Neuronal stem cell (in vitro differentiated cells): ENCODE measurements around the gene BBS1.
A peak's percentile ranks its signal among the peaks of the same experiment; 100 is the strongest.

Source experiments
- DNase-seq: peaks from one replicate; pipeline ENCODE4 v3.0.0-alpha.2; 2013; ENCODE audit warnings: low spot score
- H2AFZ ChIP-seq: one replicate; pipeline ENCODE4 v1.6.1; 2013; ENCODE audit warnings: mild to moderate bottlenecking, low read length, inconsistent platforms
- H2AK5ac ChIP-seq: 2 replicates; pipeline ENCODE4 v1.6.1; 2013; ENCODE audit warnings: low read depth, mild to moderate bottlenecking, inconsistent platforms, low read length, moderate library complexity, mixed read lengths
- H2BK120ac ChIP-seq: 2 replicates; pipeline ENCODE4 v1.6.1; 2013; ENCODE audit warnings: low read depth, mild to moderate bottlenecking, inconsistent platforms, low read length, moderate library complexity, mixed read lengths
- H2BK12ac ChIP-seq: one replicate; pipeline ENCODE4 v1.6.1; 2013; ENCODE audit warnings: low read length, inconsistent platforms
- H2BK15ac ChIP-seq: 2 replicates; pipeline ENCODE4 v1.6.1; 2013; ENCODE audit warnings: mild to moderate bottlenecking, low read length, inconsistent platforms, mixed read lengths
- H2BK5ac ChIP-seq: one replicate; pipeline ENCODE4 v1.6.1; 2013; ENCODE audit warnings: inconsistent platforms, mild to moderate bottlenecking, low read length, moderate library complexity
- H3K14ac ChIP-seq: one replicate; pipeline ENCODE4 v1.6.1; 2013; ENCODE audit warnings: low read length, inconsistent platforms
- H3K18ac ChIP-seq: 2 replicates; pipeline ENCODE4 v1.6.1; 2013; ENCODE audit warnings: low read length, inconsistent platforms
- H3K23ac ChIP-seq: 2 replicates; pipeline ENCODE4 v1.6.1; 2013; ENCODE audit warnings: low read depth, mild to moderate bottlenecking, mixed read lengths, low read length, inconsistent platforms; ENCODE audit not compliant: poor library complexity
- H3K27ac ChIP-seq: replicated peaks from 3 replicates; pipeline ENCODE4 v1.5.1; 2013; ENCODE audit warnings: low read length, inconsistent platforms
- H3K27me3 ChIP-seq, 3 experiments: 2 replicates each; pipeline ENCODE4 v1.6.1; 2013; ENCODE audit warnings: low read length in 3 of 3, mild to moderate bottlenecking in 2 of 3, inconsistent platforms in 1 of 3, low read depth in 1 of 3, mixed read lengths in 1 of 3, moderate library complexity in 1 of 3; ENCODE audit not compliant: control insufficient read depth in 3 of 3, insufficient read depth in 3 of 3
- H3K36me3 ChIP-seq, 2 donors: replicated peaks in 1 of 2; 2 replicates each; pipeline ENCODE4 v1.6.1; 2013; ENCODE audit warnings: low read length in 2 of 2; ENCODE audit not compliant: control insufficient read depth in 2 of 2, insufficient read depth in 2 of 2
- H3K4ac ChIP-seq: 2 replicates; pipeline ENCODE4 v1.6.1; 2013; ENCODE audit warnings: inconsistent platforms, mild to moderate bottlenecking, low read length, moderate library complexity
- H3K4me1 ChIP-seq, 2 donors: 1 replicate in 1 of 2; 2 replicates in 1 of 2; pipeline ENCODE4 v1.6.1; 2013; ENCODE audit warnings: low read length in 2 of 2, low read depth in 1 of 2; ENCODE audit not compliant: control insufficient read depth in 2 of 2, insufficient read depth in 1 of 2
- H3K4me2 ChIP-seq: one replicate; pipeline ENCODE4 v1.6.1; 2013; ENCODE audit warnings: mild to moderate bottlenecking, low read length, inconsistent platforms; ENCODE audit not compliant: insufficient read depth, poor library complexity, severe bottlenecking
- H3K4me3 ChIP-seq, 2 donors: 2 replicates each; pipeline ENCODE4 v1.5.1; 2013; ENCODE audit warnings: low read length in 2 of 2, mild to moderate bottlenecking in 2 of 2, inconsistent platforms in 1 of 2, moderate library complexity in 1 of 2
- H3K79me1 ChIP-seq: one replicate; pipeline ENCODE4 v1.6.1; 2013; ENCODE audit warnings: low read depth, mild to moderate bottlenecking, inconsistent platforms, low read length, moderate library complexity
- H3K9ac ChIP-seq: one replicate; pipeline ENCODE4 v1.6.1; 2013; ENCODE audit warnings: mild to moderate bottlenecking, low read depth, low read length, inconsistent platforms; ENCODE audit not compliant: poor library complexity
- H3K9me3 ChIP-seq, 2 donors: replicated peaks in 1 of 2; 2 replicates each; pipeline versions ENCODE3 to v1.6.1; 2013; ENCODE audit warnings: low read length in 2 of 2, mild to moderate bottlenecking in 2 of 2, inconsistent platforms in 1 of 2, low read depth in 1 of 2, mixed read lengths in 1 of 2, moderate library complexity in 1 of 2; ENCODE audit not compliant: control insufficient read depth in 2 of 2, insufficient read depth in 1 of 2
- H4K8ac ChIP-seq: one replicate; pipeline ENCODE4 v1.6.1; 2013; ENCODE audit warnings: low read depth, mild to moderate bottlenecking, inconsistent platforms, low read length, moderate library complexity
- H4K91ac ChIP-seq: one replicate; pipeline ENCODE4 v1.6.1; 2013; ENCODE audit warnings: low read length, low read depth, mild to moderate bottlenecking, inconsistent platforms; ENCODE audit not compliant: poor library complexity
- WGBS, 2 donors: extraction: QIAGEN DNeasy Blood & Tissue Kit; methylation state at CpG; one replicate each; pipeline ENCODE4 v1.1.7; 2013; ENCODE audit warnings: missing lambda C conversion rate in 2 of 2, mixed read lengths in 1 of 2; ENCODE audit not compliant: insufficient read length in 2 of 2, insufficient replicate concordance in 1 of 2; ENCODE audit errors: extremely low coverage in 2 of 2; 5-methylcytosine and 5-hydroxymethylcytosine counted together

Gene BBS1

DNA sequence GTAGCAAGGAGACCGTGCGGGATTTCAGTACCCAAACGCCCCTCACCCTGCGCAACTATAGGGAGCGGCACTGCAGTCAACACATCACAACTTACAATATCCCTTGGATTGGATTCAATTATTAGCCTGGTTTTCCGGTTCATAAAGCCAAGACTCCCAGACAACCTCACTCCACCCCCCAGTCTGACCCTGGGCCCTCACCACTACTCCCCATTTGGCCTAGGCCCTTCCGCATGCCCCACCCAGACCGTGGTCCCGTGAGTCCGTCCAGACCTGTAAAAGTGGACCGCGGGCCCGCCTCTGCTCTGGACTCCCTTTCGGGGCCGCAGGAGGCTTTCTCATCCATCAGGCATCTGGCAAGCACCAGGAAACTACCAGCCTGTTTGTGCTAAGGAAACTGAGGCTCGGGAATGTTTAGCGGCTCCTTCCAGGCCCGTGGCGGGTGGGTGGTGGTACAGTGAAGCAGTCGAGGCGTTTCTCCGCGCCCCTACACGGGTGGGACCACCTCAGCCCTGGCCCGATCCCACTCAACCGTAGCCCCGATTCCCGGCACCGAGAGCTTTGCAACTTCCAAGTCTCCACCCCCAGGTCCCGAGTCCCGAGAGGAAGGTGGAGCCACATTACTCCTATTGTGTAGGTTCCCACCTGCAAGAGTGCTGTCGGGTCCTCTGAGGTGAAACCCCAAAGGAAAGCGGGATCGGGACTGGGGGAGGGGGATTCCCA is 30.9 kb upstream of the BBS1 start:
- Histone ChIP-seq H3K23ac (peak overlapping the region; percentile 50), H3K9me3 (no peaks in the 10 kb centered on the region), H3K9ac (peak overlapping the region; percentile 91), H4K91ac (peak overlapping the region; percentile 7), H2BK15ac (no peak overlapping the region), H2AFZ (peak overlapping the region; percentile 90), H2BK120ac (no peak overlapping the region), H3K4me3 (peak overlapping the region; percentile 92), H3K27ac (peak overlapping the region; percentile 85), H2BK12ac (no peak overlapping the region), H3K4me1 (peaks cover 0 to 15% of the 10 kb centered on the region in 2 donors), H4K8ac (no peak overlapping the region), H2AK5ac (peak overlapping the region; percentile 95), H2BK5ac (peak overlapping the region; percentile 84), H3K18ac (peak overlapping the region; percentile 94), H3K4ac (peak overlapping the region; percentile 39), H3K36me3 (peaks cover 8 to 31% of the 10 kb centered on the region in 2 donors), H3K79me1 (peaks cover 4% of the 10 kb centered on the region), H3K4me2 (peak overlapping the region; percentile 81), H3K27me3 (no peaks in the 10 kb centered on the region), H3K14ac (no peak overlapping the region)
- no peak for DNase-seq
- no CpG with 5 or more reads among the region's 34 CpGs for whole genome bisulfite sequencing, 2 donors

DNA sequence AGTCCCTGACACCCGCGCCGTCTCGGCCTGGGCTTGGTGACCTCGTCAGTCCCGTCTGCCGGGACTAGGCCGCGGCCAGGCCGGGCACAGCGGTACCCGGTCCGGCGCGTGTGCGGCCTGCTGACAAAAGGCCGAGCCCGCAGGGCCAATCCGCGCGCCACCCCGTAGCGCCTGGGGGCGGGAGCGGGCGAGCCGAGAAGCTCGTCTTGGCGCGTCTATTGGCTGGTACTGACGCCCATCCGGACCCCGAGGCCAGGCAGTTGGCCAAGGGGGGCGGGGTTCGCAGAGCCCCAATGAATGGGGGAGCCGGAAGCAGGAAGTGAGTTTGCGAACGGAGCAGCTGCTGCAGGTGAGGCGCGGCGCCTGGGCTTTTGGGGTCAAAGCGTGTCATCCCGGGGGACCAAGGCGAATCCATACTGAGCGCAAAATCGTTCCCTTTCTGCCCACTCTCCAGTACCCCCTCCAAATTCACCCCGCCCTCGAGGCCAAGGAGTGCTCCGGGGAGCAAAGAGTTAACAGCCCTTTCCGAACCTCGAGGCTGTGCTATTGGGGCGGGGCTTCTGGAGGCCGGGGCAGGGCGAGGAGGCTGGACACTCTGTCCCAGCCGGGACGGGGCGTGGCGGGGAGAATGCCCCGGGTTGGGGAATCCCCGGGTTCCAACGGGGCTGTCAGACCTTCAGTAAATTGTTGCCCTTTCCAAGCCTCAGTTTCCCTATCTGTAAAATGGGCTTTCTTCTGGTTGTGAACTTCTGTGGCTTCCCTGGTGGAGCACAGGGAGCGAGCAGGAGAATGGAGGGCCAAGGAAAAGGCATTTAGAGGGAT is 30.1 kb upstream of the BBS1 start, which contains the start of gene DPP3:
Gene DPP3, plus strand, starts transcription at position 318 of the 822 bp plus-strand sequence. CDS start 1,767 bp downstream, outside the sequence.
- Histone ChIP-seq H2AFZ (peak within 1 kb of the TSS; percentile 90), H3K4me3 (peak within 1 kb of the TSS; percentile 92), H3K27me3 (no peaks in the 10 kb centered on the region), H3K18ac (peak within 1 kb of the TSS; percentile 94), H3K4ac (peak within 1 kb of the TSS; percentile 39), H3K4me1 (peaks cover 0 to 15% of the 10 kb centered on the region in 2 donors), H2AK5ac (peak within 1 kb of the TSS; percentile 95), H4K91ac (peak within 1 kb of the TSS; percentile 7), H2BK15ac (no peak within 1 kb of the TSS), H3K14ac (no peak within 1 kb of the TSS), H3K79me1 (peaks cover 4% of the 10 kb centered on the region), H3K4me2 (peak within 1 kb of the TSS; percentile 81), H3K9me3 (no peaks in the 10 kb centered on the region), H3K36me3 (peaks cover 7 to 26% of the 10 kb centered on the region in 2 donors), H3K27ac (peak within 1 kb of the TSS; percentile 85), H2BK120ac (no peak within 1 kb of the TSS), H3K9ac (peak within 1 kb of the TSS; percentile 91), H2BK5ac (peak within 1 kb of the TSS; percentile 84), H2BK12ac (no peak within 1 kb of the TSS), H3K23ac (peak within 1 kb of the TSS; percentile 50), H4K8ac (no peak within 1 kb of the TSS)
- peak; percentile 96 for DNase-seq
- WGBS, 2 donors: no CpG with 5 or more reads among the region's 62 CpGs

DNA sequence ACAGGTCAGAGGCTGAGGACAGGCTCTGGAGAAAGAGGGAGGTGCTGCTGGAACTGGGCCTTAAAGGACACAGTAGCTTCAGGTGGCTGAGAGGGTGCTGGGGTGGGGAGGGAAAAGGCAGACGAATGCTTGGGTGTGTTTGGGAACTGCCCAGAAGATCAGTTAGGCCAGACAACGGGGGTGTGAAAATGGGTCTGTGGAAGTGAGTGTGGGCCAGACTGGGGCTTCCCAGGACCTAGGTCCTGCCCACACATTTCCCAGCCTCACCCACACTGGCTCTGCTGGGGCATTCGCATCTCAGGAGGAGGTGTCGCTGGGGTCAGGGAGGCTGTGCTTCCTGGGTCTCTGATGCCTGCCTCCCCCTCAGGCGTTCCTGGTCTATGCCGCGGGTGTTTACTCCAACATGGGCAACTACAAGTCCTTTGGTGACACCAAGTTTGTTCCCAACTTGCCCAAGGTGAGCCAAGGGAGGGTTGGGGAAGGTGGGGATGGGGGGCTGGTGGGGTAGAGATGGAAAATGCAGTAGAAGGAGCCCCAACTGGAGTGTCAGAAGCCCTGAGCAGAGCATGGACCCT is 25.5 kb upstream of the BBS1 start:
- Histone ChIP-seq H3K9ac (no peak overlapping the region), H3K4me2 (no peak overlapping the region), H3K4me3 (no peak overlapping the region), H3K23ac (no peak overlapping the region), H3K18ac (no peak overlapping the region), H3K4me1 (no peaks in the 10 kb centered on the region), H2BK5ac (no peak overlapping the region), H4K8ac (no peak overlapping the region), H4K91ac (no peak overlapping the region), H3K36me3 (peaks cover 23 to 52% of the 10 kb centered on the region in 2 donors), H3K79me1 (peaks cover 6% of the 10 kb centered on the region), H2BK120ac (no peak overlapping the region), H3K27ac (no peak overlapping the region), H3K4ac (no peak overlapping the region), H3K14ac (no peak overlapping the region), H2AFZ (no peak overlapping the region), H2AK5ac (no peak overlapping the region), H2BK12ac (no peak overlapping the region), H3K27me3 (no peaks in the 10 kb centered on the region), H2BK15ac (no peak overlapping the region), H3K9me3 (no peaks in the 10 kb centered on the region)
- DNase-seq: no peak
- no CpG with 5 or more reads among the region's 7 CpGs for WGBS, 2 donors
